ENCODE data around the gene LRG1.

LRG1 gene

DNA sequence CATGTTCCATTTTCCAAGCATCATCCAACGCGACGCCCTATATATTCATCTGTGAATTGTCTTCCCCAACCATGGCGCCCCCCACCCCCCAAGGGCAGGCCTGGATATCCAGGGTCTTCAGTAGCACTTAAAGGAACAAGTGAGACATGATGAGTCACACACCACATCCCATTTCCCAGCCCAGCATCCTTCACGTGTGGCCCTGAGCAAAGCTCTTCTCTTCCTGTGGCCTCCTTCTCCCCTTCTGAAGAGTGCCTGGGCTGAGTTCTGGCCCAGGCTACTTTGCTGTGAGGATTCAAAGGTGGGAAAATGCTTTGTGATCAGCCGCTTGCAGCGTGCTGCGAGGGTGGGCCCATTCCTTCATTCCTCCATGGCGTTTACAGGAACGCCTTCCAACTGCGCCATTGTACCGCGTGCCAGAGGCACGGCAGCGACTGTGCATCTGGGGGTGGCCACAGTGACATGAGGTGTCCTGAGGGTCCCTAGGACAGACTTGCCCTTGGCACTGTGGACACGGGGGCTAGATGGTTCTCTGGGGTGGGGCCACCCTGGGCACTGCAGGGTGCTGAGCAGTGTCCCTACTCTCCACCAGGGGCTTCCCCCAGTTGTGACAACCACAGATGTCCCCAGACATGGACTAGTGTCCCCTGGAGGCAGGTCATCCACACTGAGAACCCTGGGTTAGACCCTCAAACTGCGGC lies 33.2 kb downstream of the LRG1 start:
- no peak for DNase-seq

- no peak for DNase-seq
Observed at GRCh38 chr19:4505570-4506448, 34.0 kb downstream of the LRG1 start.

GRCh38 chr19:4504891-4505569 lies 34.8 kb downstream of the LRG1 start:
- no peak for DNase-seq

DNA sequence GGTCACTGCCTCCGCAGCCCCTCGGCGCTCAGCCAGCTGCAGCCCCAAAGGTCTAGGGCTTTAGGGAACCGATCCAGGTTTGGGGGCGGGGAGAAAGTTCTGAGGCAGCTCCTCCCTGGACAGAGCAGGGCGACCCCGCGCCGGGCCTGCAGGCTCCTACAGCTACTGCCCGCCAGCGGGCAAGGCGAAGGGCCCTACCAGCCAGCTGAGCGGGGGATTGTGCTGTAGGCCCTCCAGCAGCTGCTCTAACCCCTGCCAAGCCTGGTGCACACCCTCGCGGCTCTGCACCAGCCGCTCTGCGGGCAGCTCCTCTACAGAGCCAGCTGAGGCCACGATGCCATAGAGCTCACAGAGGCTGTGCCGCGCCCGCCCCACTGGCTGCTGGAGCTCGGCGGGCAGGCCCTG lies 35.5 kb downstream of the LRG1 start:
- DNase-seq = no peak

DNA sequence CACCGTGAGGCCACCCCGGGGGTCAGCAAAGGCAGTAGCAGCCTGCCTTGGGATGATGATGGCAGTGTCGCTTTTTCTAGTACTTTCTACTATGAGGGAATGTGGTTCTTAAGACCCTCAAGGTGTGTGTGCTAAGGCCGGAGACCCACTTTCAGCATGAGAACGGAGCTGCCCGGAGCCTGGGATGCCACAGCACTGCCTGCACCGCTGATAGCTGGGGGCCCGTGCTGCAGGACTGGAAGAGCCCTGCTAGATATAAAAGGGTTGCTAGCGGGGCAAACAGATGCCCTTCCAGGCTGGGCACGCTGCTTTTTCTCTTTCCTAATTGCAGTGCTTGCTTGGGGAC lies 36.0 kb downstream of the LRG1 start:
- DNase-seq = no peak

DNA sequence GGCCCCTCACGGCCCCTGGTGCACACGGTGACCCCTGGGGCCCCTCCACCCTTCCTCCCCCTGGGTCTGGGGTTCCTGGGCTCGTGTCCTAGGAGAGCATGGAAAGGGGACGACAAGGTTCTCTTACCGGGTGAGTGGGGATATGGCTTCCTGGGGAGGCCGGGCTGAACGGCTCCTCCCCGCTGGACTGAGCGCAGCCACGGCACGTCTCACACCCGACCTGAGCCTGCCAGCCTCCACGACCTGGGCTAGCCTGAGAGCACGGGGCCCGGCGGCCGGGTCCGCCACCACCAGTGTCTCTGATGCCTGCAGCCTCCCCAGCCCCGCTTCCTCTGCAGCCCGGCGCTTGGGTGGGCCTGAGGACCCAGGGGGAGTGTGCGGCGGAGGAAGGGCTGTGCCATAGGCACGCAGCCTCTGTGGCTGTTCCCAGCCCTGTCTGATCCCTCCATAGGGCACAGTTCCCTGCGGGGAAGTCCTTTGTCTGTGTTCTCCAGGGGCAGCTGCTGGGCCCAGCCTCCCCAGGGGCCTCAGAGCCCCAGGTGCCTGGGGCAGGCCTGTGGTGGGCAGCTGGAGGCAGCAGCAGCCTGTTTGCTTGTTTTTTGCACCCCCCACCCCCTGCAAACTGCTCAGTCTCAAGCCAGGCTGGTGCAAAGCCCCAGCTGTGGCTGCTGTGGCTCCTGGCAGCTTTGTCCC lies 36.6 kb downstream of the LRG1 start:
- DNase-seq = no peak

- DNase-seq = no peak
Observed at GRCh38 chr19:4502282-4503131, 37.3 kb downstream of the LRG1 start.

GRCh38 chr19:4501691-4502090 lies 38.1 kb downstream of the LRG1 start:
- no peak for DNase-seq

DNA sequence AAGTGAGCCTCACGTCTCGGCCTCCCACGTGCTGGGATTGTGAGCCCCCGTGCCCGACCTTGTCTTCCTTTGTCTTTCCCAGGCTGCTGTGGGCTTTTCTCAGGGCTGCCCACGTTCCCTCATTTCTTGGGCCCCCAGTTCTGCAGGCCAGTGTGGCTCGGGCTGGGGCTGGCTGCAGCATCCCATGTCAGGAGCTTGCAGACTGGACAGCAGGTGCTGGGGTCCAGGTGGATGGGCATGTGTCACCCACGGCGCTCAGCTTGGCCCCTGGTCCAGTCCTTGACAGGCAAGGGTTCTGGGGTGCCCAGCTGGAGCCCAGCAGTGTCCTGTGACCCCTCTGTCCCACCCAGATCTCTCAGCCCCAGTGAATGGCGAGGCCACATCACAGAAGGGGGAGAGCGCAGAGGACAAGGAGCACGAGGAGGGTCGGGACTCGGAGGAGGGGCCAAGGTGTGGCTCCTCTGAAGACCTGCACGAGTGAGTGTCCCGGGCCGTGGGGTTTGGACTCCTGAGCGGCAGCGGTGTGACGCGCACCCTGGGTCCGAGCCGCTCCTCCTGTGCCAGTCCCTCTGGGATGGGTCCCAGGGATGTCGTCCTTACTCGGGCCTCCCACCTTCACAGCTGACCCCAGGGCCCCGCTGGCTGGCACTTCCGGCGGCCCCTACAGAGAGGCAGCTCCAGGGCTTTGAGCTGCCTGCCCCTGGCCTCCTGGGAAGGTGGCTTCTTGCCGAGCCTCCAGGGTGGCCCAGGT lies 38.8 kb downstream of the LRG1 start:
- DNase-seq = no peak

- DNase-seq = no peak
Observed at GRCh38 chr19:4499855-4500254, 40.0 kb downstream of the LRG1 start.

DNA sequence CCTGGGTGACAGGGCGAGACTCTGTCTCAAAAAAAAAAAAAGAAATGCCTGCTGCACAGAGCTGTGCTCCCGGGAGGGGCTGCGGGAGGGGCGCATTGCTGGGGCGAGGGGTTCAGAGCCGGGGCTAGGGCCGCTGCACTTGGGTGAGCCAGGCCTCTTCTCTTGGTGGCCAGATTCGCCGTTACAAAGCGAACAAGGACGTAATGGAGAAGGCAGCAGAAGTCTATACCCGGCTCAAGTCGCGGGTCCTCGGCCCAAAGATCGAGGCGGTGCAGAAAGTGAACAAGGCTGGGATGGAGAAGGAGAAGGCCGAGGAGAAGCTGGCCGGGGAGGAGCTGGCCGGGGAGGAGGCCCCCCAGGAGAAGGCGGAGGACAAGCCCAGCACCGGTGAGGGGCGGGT lies 40.5 kb downstream of the LRG1 start:
- no peak for DNase-seq

- DNase-seq = no peak
Observed at GRCh38 chr19:4498694-4499093, 41.1 kb downstream of the LRG1 start.

DNA sequence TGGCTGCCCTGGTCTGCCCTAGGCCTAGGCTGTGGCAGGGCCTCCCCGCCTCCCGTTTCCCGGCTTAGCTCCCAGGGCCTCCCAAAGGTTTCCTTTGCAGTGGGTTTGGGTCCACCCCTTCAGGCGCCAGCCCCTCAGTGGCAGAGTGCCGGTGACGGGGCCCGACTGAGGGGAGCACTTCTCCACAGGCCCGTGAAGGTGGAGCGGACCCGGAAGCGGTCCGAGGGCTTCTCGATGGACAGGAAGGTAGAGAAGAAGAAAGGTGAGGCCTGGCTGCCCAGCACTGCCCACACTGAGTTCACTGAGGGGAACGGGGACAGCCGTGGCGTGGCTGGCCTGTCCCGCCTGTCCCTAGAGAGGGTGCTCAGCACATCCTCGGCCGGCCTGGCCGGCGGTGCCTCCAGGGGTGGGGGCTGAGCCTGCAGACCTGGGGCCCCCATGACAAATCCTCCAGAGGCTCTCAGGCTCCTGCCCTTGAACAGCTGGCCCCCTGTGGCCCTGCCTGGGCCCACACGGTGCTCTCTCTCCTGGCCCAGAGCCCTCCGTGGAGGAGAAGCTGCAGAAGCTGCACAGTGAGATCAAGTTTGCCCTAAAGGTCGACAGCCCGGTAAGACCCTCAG lies 42.0 kb downstream of the LRG1 start:
- DNase-seq = no peak

DNA sequence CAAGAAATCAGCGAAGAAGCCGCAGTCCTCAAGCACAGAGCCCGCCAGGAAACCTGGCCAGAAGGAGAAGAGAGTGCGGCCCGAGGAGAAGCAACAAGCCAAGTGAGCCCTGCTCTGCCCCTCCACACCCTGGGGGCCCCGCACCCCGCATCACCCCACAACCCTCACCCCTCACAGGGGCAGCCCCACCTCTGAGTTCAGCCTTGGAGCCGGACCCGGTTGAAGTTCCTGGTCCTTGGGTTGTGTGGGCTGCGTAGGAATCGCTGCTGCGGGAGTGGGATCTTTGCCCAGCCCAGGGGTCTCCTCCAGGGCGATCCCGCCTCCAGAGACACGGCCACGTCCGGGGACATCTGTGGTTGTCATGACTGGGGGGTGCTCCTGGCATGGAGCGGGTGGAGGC lies 43.5 kb downstream of the LRG1 start:
- DNase-seq = no peak

GRCh38 chr19:4495471-4495870 lies 44.4 kb downstream of the LRG1 start:
- no peak for DNase-seq

- no peak for DNase-seq
Observed at GRCh38 chr19:4494691-4495064, 45.2 kb downstream of the LRG1 start.

DNA sequence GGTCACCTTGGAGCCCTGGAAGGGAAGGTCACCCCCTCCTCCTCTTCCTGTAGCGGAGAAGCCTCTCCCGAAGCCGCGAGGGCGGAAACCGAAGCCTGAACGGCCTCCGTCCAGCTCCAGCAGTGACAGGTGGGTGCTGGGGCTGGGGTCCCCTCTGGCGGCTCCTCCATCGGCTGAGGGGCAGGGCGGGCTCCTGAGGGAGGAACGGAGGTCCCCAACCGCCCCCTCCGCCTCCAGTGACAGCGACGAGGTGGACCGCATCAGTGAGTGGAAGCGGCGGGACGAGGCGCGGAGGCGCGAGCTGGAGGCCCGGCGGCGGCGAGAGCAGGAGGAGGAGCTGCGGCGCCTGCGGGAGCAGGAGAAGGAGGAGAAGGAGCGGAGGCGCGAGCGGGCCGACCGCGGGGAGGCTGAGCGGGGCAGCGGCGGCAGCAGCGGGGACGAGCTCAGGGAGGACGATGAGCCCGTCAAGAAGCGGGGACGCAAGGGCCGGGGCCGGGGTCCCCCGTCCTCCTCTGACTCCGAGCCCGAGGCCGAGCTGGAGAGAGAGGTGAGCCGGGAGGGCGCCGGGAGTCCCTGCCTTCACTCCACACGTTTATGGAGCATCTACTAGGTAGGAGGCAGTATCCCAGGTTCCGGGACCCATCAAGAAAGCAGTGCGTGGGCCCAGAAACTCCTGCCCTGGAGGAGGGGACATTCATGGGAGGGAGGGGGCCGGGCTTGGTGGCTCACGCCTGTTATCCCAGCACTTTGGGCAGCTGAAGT lies 45.7 kb downstream of the LRG1 start:
- DNase-seq = no peak

DNA sequence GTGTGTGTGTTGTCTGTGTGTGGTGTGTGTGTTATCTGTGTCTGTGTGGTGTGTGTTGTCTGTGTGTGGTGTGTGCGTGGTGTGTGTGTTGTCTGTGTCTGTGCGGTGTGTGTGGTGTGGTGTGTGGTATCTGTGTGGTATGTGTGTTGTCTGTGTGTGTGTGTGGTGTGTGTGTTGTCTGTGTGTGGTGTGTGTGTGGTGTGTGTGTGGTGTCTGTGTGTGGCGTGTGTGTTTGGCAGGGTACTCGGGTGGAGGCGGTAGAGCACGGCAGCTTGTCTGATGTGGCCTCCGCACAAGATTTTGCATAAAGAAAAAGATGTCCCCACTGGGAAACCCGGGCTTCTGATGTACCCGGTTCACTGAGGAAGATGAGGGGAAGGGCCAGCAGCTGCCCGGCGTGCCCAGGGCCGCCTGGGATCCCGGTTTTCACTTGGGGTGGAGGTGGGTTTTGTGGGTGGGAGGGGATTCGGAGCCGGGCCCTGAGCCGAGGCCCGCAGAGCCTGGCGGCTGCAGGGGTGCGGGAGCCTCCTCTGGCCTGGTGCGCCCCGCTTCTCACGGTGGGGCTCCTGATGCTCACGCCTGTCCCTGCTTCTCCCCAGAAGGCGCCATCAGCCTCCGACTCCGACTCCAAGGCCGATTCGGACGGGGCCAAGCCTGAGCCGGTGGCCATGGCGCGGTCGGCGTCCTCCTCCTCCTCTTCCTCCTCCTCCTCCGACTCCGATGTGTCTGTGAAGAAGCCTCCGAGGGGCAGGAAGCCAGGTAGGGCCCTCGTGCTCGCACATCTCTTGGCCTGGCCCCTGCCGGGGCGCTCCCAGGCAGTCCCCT lies 46.5 kb downstream of the LRG1 start:
- no peak for DNase-seq

- no peak for DNase-seq
Observed at GRCh38 chr19:4492337-4493103, 47.3 kb downstream of the LRG1 start.

Data from stimulated activated CD4-positive, alpha-beta T cell treated with anti-CD3 and anti-CD28 coated beads, Interleukin-1b, Interleukin-23, amount 100 ng/mL, for 48 hours (primary cell).